Muscle of leg (tissue), 16 donors: ENCODE measurements around the gene BEST2. TPM values are rescaled to one million over a fixed set of nuclear protein-coding genes. Genes with fewer than 3 reads are reported as not detected.
A peak's percentile ranks its signal among the peaks of the same experiment; 100 is the strongest.
"Not testable (repeated sequence)": the region's sequence is repeated elsewhere in the genome, so short reads cannot be mapped to it uniquely, and the experiment has no call there.

Experiments
- DNase-seq: peaks from one replicate; pipeline ENCODE4 v3.0.0; 2013
- H3K27ac ChIP-seq: one replicate; pipeline ENCODE4 v1.5.1; 2013; ENCODE audit warnings: mild to moderate bottlenecking, low read length, control low read depth
- H3K27me3 ChIP-seq: one replicate; pipeline ENCODE4 v1.6.1; 2013; ENCODE audit warnings: low read length; ENCODE audit not compliant: control insufficient read depth, insufficient read depth
- H3K36me3 ChIP-seq: one replicate; pipeline ENCODE4 v1.6.1; 2013; ENCODE audit warnings: low read length; ENCODE audit not compliant: control insufficient read depth, insufficient read depth
- H3K4me1 ChIP-seq: one replicate; pipeline ENCODE4 v1.6.1; 2013; ENCODE audit warnings: low read length; ENCODE audit not compliant: control insufficient read depth, insufficient read depth
- H3K4me3 ChIP-seq: one replicate; pipeline ENCODE4 v1.5.1; 2013; ENCODE audit warnings: low read length, control low read depth
- H3K9me3 ChIP-seq: replicated peaks from 2 replicates; pipeline ENCODE4 v1.6.1; 2013; ENCODE audit warnings: low read depth, low read length; ENCODE audit not compliant: control insufficient read depth
- WGBS: methylation state at CpG from one replicate; pipeline ENCODE4 v1.1.5; 2013; ENCODE audit warnings: missing lambda C conversion rate; ENCODE audit not compliant: insufficient coverage; 5-methylcytosine and 5-hydroxymethylcytosine counted together
- long read RNA-seq, 11 donors: transcript quantifications; one replicate each; lab custom pipeline, GENCODE V29; 2026
- polyA plus RNA-seq, 8 donors: library from polyadenylated mRNA; unstranded; fragments of 120-200 nt; gene quantifications; one replicate each; pipeline versions ENCODE4 v1.2.1 to v1.2.3, GENCODE V29; 2013; ENCODE audit warnings: inconsistent platforms in 1 of 8, low replicate concordance in 1 of 8; ENCODE audit not compliant: insufficient read length in 8 of 8, insufficient read depth in 1 of 8
- total RNA-seq: library from RNA; stranded (reverse); fragments of 120-200 nt; gene quantifications from one replicate; pipeline ENCODE4 v1.2.4, GENCODE V29; 2013

The BEST2 gene
- not detected for total RNA-seq
- polyA plus RNA-seq: under 1 TPM in 2 of 8 donors, not detected in 6; 0.13 to 0.16 TPM
- long read RNA-seq, donor 1: 0 reads
- long read RNA-seq, donor 2: 0 reads
- long read RNA-seq, donor 3: 0 reads
- long read RNA-seq, donor 4: 0 reads
- long read RNA-seq, donor 5: 0 reads
- long read RNA-seq, donor 6: 0 reads
- long read RNA-seq, donor 7: 0 reads
- long read RNA-seq, donor 8: 0 reads
- long read RNA-seq, donor 9: 0 reads
- long read RNA-seq, donor 10, partial matches to known transcripts: 5 of 5 reads
- long read RNA-seq, donor 10, other reads (novel, unspliced or antisense): 0 of 5 reads
- long read RNA-seq, donor 11: 0 reads

GRCh38 chr19:12751635-12752034, at the start of gene BEST2:
BEST2 (plus strand) TSS chr19:12751791; CDS start chr19:12752593, 802 bp downstream.
- Histone ChIP-seq H3K4me1 (peaks cover 5% of the 10 kb centered on the region), H3K9me3 (peaks cover 11% of the 10 kb centered on the region), H3K27me3 (peaks cover 24% of the 10 kb centered on the region), H3K27ac (no peak within 1 kb of the TSS), H3K36me3 (peaks cover 18% of the 10 kb centered on the region), H3K4me3 (no peak within 1 kb of the TSS)
- WGBS: 59% methylated on average over 9 of the region's 14 CpGs
- no peak for DNase-seq

GRCh38 chr19:12703046-12703445, 48.5 kb upstream of the BEST2 start:
- WGBS: 48% methylated on average over 8 of the region's 9 CpGs
- Histone ChIP-seq H3K4me1 (no peaks in the 10 kb centered on the region), H3K27ac (no peak overlapping the region), H3K4me3 (no peak overlapping the region), H3K36me3 (peaks cover 87% of the 10 kb centered on the region), H3K9me3 (no peaks in the 10 kb centered on the region), H3K27me3 (no peaks in the 10 kb centered on the region)
- DNase-seq: peak; percentile 58

GRCh38 chr19:12705169-12705568, 46.4 kb upstream of the BEST2 start:
- WGBS: 93% methylated on average over 11 of the region's 13 CpGs
- H3K9me3 ChIP-seq: no peaks in the 10 kb centered on the region
- no peak for DNase-seq
- peaks cover 86% of the 10 kb centered on the region for H3K36me3 ChIP-seq
- no peaks in the 10 kb centered on the region for H3K4me1 ChIP-seq
- no peak overlapping the region for H3K4me3 ChIP-seq
- no peak overlapping the region for H3K27ac ChIP-seq
- no peaks in the 10 kb centered on the region for H3K27me3 ChIP-seq

GRCh38 chr19:12705654-12706331, 45.8 kb upstream of the BEST2 start:
- no peaks in the 10 kb centered on the region for H3K9me3 ChIP-seq
- no peak overlapping the region for H3K27ac ChIP-seq
- WGBS: 94% methylated on average over 26 of the region's 29 CpGs
- DNase-seq: no peak
- peaks cover 88% of the 10 kb centered on the region for H3K36me3 ChIP-seq
- no peak overlapping the region for H3K4me3 ChIP-seq
- H3K4me1 ChIP-seq: no peaks in the 10 kb centered on the region
- no peaks in the 10 kb centered on the region for H3K27me3 ChIP-seq

- H3K4me3 ChIP-seq: no peak overlapping the region
- DNase-seq: no peak
- no peaks in the 10 kb centered on the region for H3K27me3 ChIP-seq
- 90% methylated on average over 10 of the region's 13 CpGs for WGBS
- no peaks in the 10 kb centered on the region for H3K9me3 ChIP-seq
- peaks cover 88% of the 10 kb centered on the region for H3K36me3 ChIP-seq
- H3K4me1 ChIP-seq: no peaks in the 10 kb centered on the region
- H3K27ac ChIP-seq: no peak overlapping the region
Observed at GRCh38 chr19:12706332-12706718, 45.3 kb upstream of the BEST2 start.

GRCh38 chr19:12708641-12709040, 43.0 kb upstream of the BEST2 start:
- H3K36me3 ChIP-seq: peaks cover 83% of the 10 kb centered on the region
- no peaks in the 10 kb centered on the region for H3K9me3 ChIP-seq
- H3K4me1 ChIP-seq: no peaks in the 10 kb centered on the region
- no peaks in the 10 kb centered on the region for H3K27me3 ChIP-seq
- 93% methylated on average over 5 of the region's 8 CpGs for WGBS
- no peak for DNase-seq
- no peak overlapping the region for H3K27ac ChIP-seq
- no peak overlapping the region for H3K4me3 ChIP-seq

- 89% methylated on average over 9 of the region's 17 CpGs for WGBS
- H3K9me3 ChIP-seq: no peaks in the 10 kb centered on the region
- no peak overlapping the region for H3K27ac ChIP-seq
- no peaks in the 10 kb centered on the region for H3K4me1 ChIP-seq
- peaks cover 86% of the 10 kb centered on the region for H3K36me3 ChIP-seq
- H3K27me3 ChIP-seq: no peaks in the 10 kb centered on the region
- DNase-seq: no peak
- no peak overlapping the region for H3K4me3 ChIP-seq
Observed at GRCh38 chr19:12711187-12711586, 40.4 kb upstream of the BEST2 start.

- H3K27me3 ChIP-seq, H3K4me1 ChIP-seq, H3K27ac ChIP-seq, H3K4me3 ChIP-seq, DNase-seq, H3K9me3 ChIP-seq: not testable (repeated sequence)
- WGBS: 96% methylated on average over 3 of the region's 14 CpGs
- peaks cover 83% of the 10 kb centered on the region for H3K36me3 ChIP-seq
Observed at GRCh38 chr19:12712077-12712476, 39.5 kb upstream of the BEST2 start.

- DNase-seq, H3K4me1 ChIP-seq, H3K27me3 ChIP-seq, H3K27ac ChIP-seq, H3K9me3 ChIP-seq, H3K4me3 ChIP-seq: not testable (repeated sequence)
- H3K36me3 ChIP-seq: peaks cover 85% of the 10 kb centered on the region
- WGBS: no CpG with 5 or more reads among the region's 9 CpGs
Observed at GRCh38 chr19:12713304-12713703, 38.3 kb upstream of the BEST2 start.

GRCh38 chr19:12715102-12715501, 36.5 kb upstream of the BEST2 start:
- peaks cover 2% of the 10 kb centered on the region for H3K4me1 ChIP-seq
- H3K9me3 ChIP-seq: no peaks in the 10 kb centered on the region
- 95% methylated on average over 14 of the region's 15 CpGs for WGBS
- H3K27me3 ChIP-seq: no peaks in the 10 kb centered on the region
- H3K27ac ChIP-seq: no peak overlapping the region
- DNase-seq: no peak
- no peak overlapping the region for H3K4me3 ChIP-seq
- H3K36me3 ChIP-seq: peaks cover 82% of the 10 kb centered on the region
